Activated CD4-positive, CD25-positive, alpha-beta regulatory T cell treated with anti-CD3 and anti-CD28 coated beads, Interleukin-2, amount 50 U/mL, for 16 hours (primary cell): ENCODE measurements around the gene PSAP.
A peak's percentile ranks its signal among the peaks of the same experiment; 100 is the strongest.

Source experiments
- DNase-seq: peaks from one replicate; pipeline ENCODE4 v3.0.0-alpha.2; 2020; ENCODE audit warnings: low read depth, low spot score

PSAP gene

GRCh38 chr10:71788954-71789353, 62.1 kb downstream of the PSAP start:
- no peak for DNase-seq

GRCh38 chr10:71784679-71785272, 66.3 kb downstream of the PSAP start:
- no peak for DNase-seq

- no peak for DNase-seq
These were observed 67.0 kb downstream of the PSAP start for GRCh38 chr10:71783917-71784678.

GRCh38 chr10:71782917-71783490, 68.0 kb downstream of the PSAP start:
- no peak for DNase-seq

GRCh38 chr10:71782221-71782916, 68.7 kb downstream of the PSAP start:
- no peak for DNase-seq

- no peak for DNase-seq
These were observed 70.3 kb downstream of the PSAP start for GRCh38 chr10:71780719-71781118.

GRCh38 chr10:71780156-71780555, 70.9 kb downstream of the PSAP start:
- no peak for DNase-seq

GRCh38 chr10:71779641-71780040, 71.4 kb downstream of the PSAP start:
- no peak for DNase-seq

GRCh38 chr10:71778071-71778825, 72.8 kb downstream of the PSAP start:
- DNase-seq = no peak

GRCh38 chr10:71777213-71777985, 73.7 kb downstream of the PSAP start:
- DNase-seq = no peak

- DNase-seq = no peak
These were observed 74.5 kb downstream of the PSAP start for GRCh38 chr10:71776481-71776925.

- DNase-seq = no peak
These were observed 75.9 kb downstream of the PSAP start for GRCh38 chr10:71774916-71775702.

- DNase-seq = peak; percentile 91
These were observed 77.7 kb downstream of the PSAP start, which contains the start of gene VSIR for GRCh38 chr10:71773221-71773971. VSIR (minus strand) TSS chr10:71773520; CDS start chr10:71773439, 81 bp downstream.

GRCh38 chr10:71772832-71773220, 78.2 kb downstream of the PSAP start:
- no peak for DNase-seq

GRCh38 chr10:71771821-71772617, 79.0 kb downstream of the PSAP start:
- no peak for DNase-seq

GRCh38 chr10:71771204-71771603, 79.8 kb downstream of the PSAP start:
- no peak for DNase-seq

- no peak for DNase-seq
These were observed 80.3 kb downstream of the PSAP start for GRCh38 chr10:71770789-71771188.

- DNase-seq = no peak
These were observed 80.8 kb downstream of the PSAP start for GRCh38 chr10:71770255-71770654.
